HCT116 (cell line): ENCODE results near the gene COG8. TPM values are rescaled to one million over a fixed set of nuclear protein-coding genes. Genes with fewer than 3 reads are reported as not detected.

Source experiments
- ATAC-seq: fragments of 200-7000 bp; cut with Tn5 transposase; 2 replicates; pipeline ENCODE4 v1.9.1; 2020; ENCODE audit warnings: mild to moderate bottlenecking, moderate library complexity
- BruUV-seq: library from RNA; stranded (reverse); fragments of 400-500 nt; replicated peaks from 2 replicates; lab custom pipeline; 2021; lab: Mats Ljungman, UMichigan
- CTCF ChIA-PET: fragments of 300-600 bp; sonication (Branson Sonifier 250); formaldehyde crosslinking; loops from one replicate; lab custom pipeline; 2021; ENCODE audit warnings: antibody characterized with exemption; lab: Charles Lee
- POLR2A ChIA-PET: fragments of 300-600, 350-600 bp; sonication (Branson Sonifier 250); formaldehyde crosslinking; loops from one replicate; lab custom pipeline; 2021; ENCODE audit warnings: antibody characterized with exemption; lab: Charles Lee
- RAD21 ChIA-PET, 2 experiments: fragments of 300-600 bp; sonication (Branson Sonifier 250); formaldehyde crosslinking; loops; one replicate each; lab custom pipeline; 2023; ENCODE audit warnings: low total read pairs in 2 of 2; ENCODE audit not compliant: uncharacterized antibody in 2 of 2, unreplicated experiment in 2 of 2, low non-redundant PET in 1 of 2; lab: Charles Lee
- DNase-seq: peaks from one replicate; pipeline ENCODE4 v3.0.0-alpha.2; 2010; ENCODE audit warnings: low read depth, low spot score
- H2AFZ ChIP-seq: fragments of 200-600 bp; shearing (Covaris generic), sonication (generic); 2 replicates; pipeline ENCODE4 v1.6.1; 2017; ENCODE audit warnings: low read depth, mixed run types, mixed read lengths, antibody characterized with exemption, low read length; ENCODE audit not compliant: poor library complexity, severe bottlenecking
- H3K27ac ChIP-seq: 2 replicates; pipeline ENCODE4 v1.5.1; 2012; ENCODE audit warnings: low read depth, low read length
- H3K27me3 ChIP-seq: fragments of 200-600 bp; sonication (generic); 2 replicates; pipeline ENCODE4 v1.6.1; 2016; ENCODE audit warnings: mixed run types, low read length, mixed read lengths; ENCODE audit not compliant: insufficient read depth
- H3K36me3 ChIP-seq, 2 experiments: fragments of 200-500 bp in 1 of 2; fragments of 200-600 bp in 1 of 2; sonication (Bioruptor generic) in 1 of 2; sonication (generic) in 1 of 2; 2 replicates each; pipeline versions ENCODE4 v1.5.1 to v1.6.1; 2014 to 2016; ENCODE audit warnings: low read length in 2 of 2, inconsistent platforms in 1 of 2, mixed read lengths in 1 of 2, mixed run types in 1 of 2; ENCODE audit not compliant: insufficient read depth in 2 of 2, control insufficient read depth in 1 of 2
- H3K4me1 ChIP-seq, 2 experiments: fragments of 200-600 bp in 1 of 2; sonication (generic) in 1 of 2; 2 replicates each; pipeline versions ENCODE4 v1.5.1 to v1.6.1; 2012 to 2017; ENCODE audit warnings: low read length in 2 of 2, inconsistent platforms in 1 of 2, mild to moderate bottlenecking in 1 of 2, mixed read lengths in 1 of 2, mixed run types in 1 of 2, moderate library complexity in 1 of 2; ENCODE audit not compliant: insufficient read depth in 2 of 2, control insufficient read depth in 1 of 2
- H3K4me2 ChIP-seq: fragments of 200-600 bp; sonication (generic); 2 replicates; pipeline ENCODE4 v1.6.1; 2017; ENCODE audit warnings: mixed run types, low read length, mixed read lengths
- H3K4me3 ChIP-seq, 2 experiments: fragments of 200-600 bp in 1 of 2; sonication (generic) in 1 of 2; replicated peaks in 1 of 2; 2 replicates each; pipeline ENCODE4 v1.5.1; 2011 to 2016; ENCODE audit warnings: low read length in 2 of 2, control low read depth in 1 of 2, low read depth in 1 of 2, mild to moderate bottlenecking in 1 of 2, mixed read lengths in 1 of 2, mixed run types in 1 of 2
- H3K79me2 ChIP-seq: fragments of 200-600 bp; sonication (generic); 2 replicates; pipeline ENCODE4 v1.6.1; 2017; ENCODE audit warnings: mild to moderate bottlenecking, mixed run types, low read length, moderate library complexity, mixed read lengths; ENCODE audit not compliant: insufficient read depth
- H3K9ac ChIP-seq: fragments of 200-600 bp; sonication (generic); 2 replicates; pipeline ENCODE4 v1.6.1; 2016; ENCODE audit warnings: low read length, mixed read lengths
- H3K9me2 ChIP-seq: fragments of 200-600 bp; sonication (generic), shearing (Covaris generic); 2 replicates; pipeline ENCODE4 v1.6.1; 2017; ENCODE audit warnings: mixed run types, mild to moderate bottlenecking, moderate library complexity; ENCODE audit not compliant: insufficient read depth
- H3K9me3 ChIP-seq, 2 experiments: fragments of 200-500 bp in 1 of 2; fragments of 200-600 bp in 1 of 2; sonication (Bioruptor generic) in 1 of 2; sonication (generic) in 1 of 2; 2 replicates each; pipeline ENCODE4 v1.6.1; 2014 to 2017; ENCODE audit warnings: low read length in 2 of 2, mixed read lengths in 2 of 2, inconsistent platforms in 1 of 2, low read depth in 1 of 2, mild to moderate bottlenecking in 1 of 2, mixed run types in 1 of 2, moderate library complexity in 1 of 2; ENCODE audit not compliant: control insufficient read depth in 1 of 2, insufficient read depth in 1 of 2
- H4K20me1 ChIP-seq: fragments of 200-600 bp; sonication (generic), shearing (Covaris generic); 2 replicates; pipeline ENCODE4 v1.6.1; 2017; ENCODE audit warnings: mixed run types, mild to moderate bottlenecking, moderate library complexity; ENCODE audit not compliant: insufficient read depth
- ATF3 ChIP-seq: IDR thresholded peaks from 2 replicates; pipeline ENCODE4 v1.6.1; 2012
- CTCF ChIP-seq, 3 experiments: fragments of 200-600 bp in 1 of 3; sonication (generic) in 1 of 3; IDR thresholded peaks in 2 of 3; conservative IDR thresholded peaks in 1 of 3; 2 replicates each; pipeline ENCODE4 v1.5.1; 2012 to 2017; ENCODE audit warnings: low read depth in 2 of 3, low read length in 2 of 3, antibody characterized with exemption in 1 of 3, borderline replicate concordance in 1 of 3, control low read depth in 1 of 3, mild to moderate bottlenecking in 1 of 3, mixed read lengths in 1 of 3, mixed run types in 1 of 3, moderate library complexity in 1 of 3; ENCODE audit not compliant: insufficient read depth in 1 of 3
- ELF1 ChIP-seq: IDR thresholded peaks from 2 replicates; pipeline ENCODE4 v1.6.1; 2012; ENCODE audit warnings: low read depth, borderline replicate concordance
- POLR2A ChIP-seq: IDR thresholded peaks from 2 replicates; pipeline ENCODE4 v1.7.0; 2011; ENCODE audit warnings: borderline replicate concordance; ENCODE audit not compliant: insufficient read depth, insufficient read length; ENCODE audit errors: extremely low read depth
- POLR2AphosphoS5 ChIP-seq: IDR thresholded peaks from 2 replicates; pipeline ENCODE4 v1.6.1; 2011; ENCODE audit warnings: mild to moderate bottlenecking, low read depth, low read length, moderate library complexity
- RAD21 ChIP-seq: IDR thresholded peaks from 2 replicates; pipeline ENCODE4 v1.6.1; 2012; ENCODE audit warnings: low read depth, mild to moderate bottlenecking
- SIN3A ChIP-seq: IDR thresholded peaks from 2 replicates; pipeline ENCODE4 v1.6.1; 2012; ENCODE audit warnings: low read depth
- YY1 ChIP-seq: IDR thresholded peaks from 2 replicates; pipeline ENCODE4 v1.6.1; 2011; ENCODE audit warnings: low read length, low read depth, moderate library complexity, mild to moderate bottlenecking; ENCODE audit not compliant: insufficient replicate concordance; ENCODE audit errors: extremely low read depth
- ZNF274 ChIP-seq: fragments of 200-500 bp; sonication (Bioruptor generic); IDR thresholded peaks from 2 replicates; pipeline ENCODE4 v1.6.1; 2014; ENCODE audit warnings: mild to moderate bottlenecking, low read depth, low read length, inconsistent platforms
- intact Hi-C: fragments of 100-400 bp; cut with micrococcal nuclease; formaldehyde crosslinking; loops from 2 replicates; pipeline ENCODE4 v1.10.0; 2022
- total RNA-seq: library from RNA; stranded (reverse); gene quantifications from one replicate; pipeline ENCODE4 v1.2.1, GENCODE V29; 2021; ENCODE audit not compliant: unreplicated experiment

The COG8 gene
- total RNA-seq, 1 experiment from 2014 or later: 50.3 TPM

- Histone ChIP-seq H3K9me2 (no peaks in the 10 kb centered on the region), H3K4me3 (no peak overlapping the region), H2AFZ (no peak overlapping the region), H3K9me3 (no peaks in the 10 kb centered on the region), H3K27me3 (no peaks in the 10 kb centered on the region), H3K79me2 (peaks cover 92% of the 10 kb centered on the region), H3K27ac (peak overlapping the region; percentile 9; the same call in 1 of the 2 replicates), H3K36me3 (peaks cover 51 to 69% of the 10 kb centered on the region in 2 experiments), H4K20me1 (peaks cover 20% of the 10 kb centered on the region; the same call in 1 of the 2 replicates), H3K9ac (no peak overlapping the region), H3K4me1 (peaks cover 11 to 20% of the 10 kb centered on the region in 2 experiments), H3K4me2 (no peak overlapping the region)
- BruUV-seq: TSS peak; percentile 25
- ATAC-seq (no peak), DNase-seq (no peak)
- POLR2A ChIA-PET: no interaction called here
- RAD21 ChIA-PET: no interaction called here
- CTCF ChIA-PET: no interaction called here
- no peak for TF ChIP-seq SIN3A
- TF ChIP-seq ATF3: no peak
- no peak for TF ChIP-seq RAD21
- no peak for TF ChIP-seq ZNF274
- TF ChIP-seq ELF1: no peak
- TF ChIP-seq CTCF (IDR thresholded peaks at IDR 0.05 in 2 of 3, conservative IDR thresholded peaks at IDR 0.05 in 1 of 3; ENCODE audit: borderline replicate concordance in 1 of 3, insufficient read depth in 1 of 3, low read depth in 2 of 3, low read length in 2 of 3): no peak
- TF ChIP-seq YY1: no peak
- no peak for TF ChIP-seq POLR2AphosphoS5
- TF ChIP-seq POLR2A: no peak
- intact Hi-C loops: no loop called here
Measured at GRCh38 chr16:69324585-69325253, 14.6 kb downstream of the COG8 start.
